Small intestine (tissue), 7 donors: Measurements from ENCODE around the gene TYSND1. TPM values are rescaled to one million over a fixed set of nuclear protein-coding genes. Genes with fewer than 3 reads are reported as not detected.

Experiments used
- DNase-seq, 2 donors: peaks; one replicate each; pipeline versions ENCODE4 v3.0.0 to v3.0.0-alpha.2; 2013
- FAIRE-seq: peaks from 2 replicates; lab custom pipeline; 2012; peaks lifted over from hg19 to GRCh38; lab: Jason Lieb, UNC
- H3K27ac ChIP-seq, 3 donors: one replicate each; pipeline ENCODE4 v1.5.1; 2013; ENCODE audit warnings: low read length in 2 of 3, mild to moderate bottlenecking in 2 of 3, control low read depth in 1 of 3, inconsistent platforms in 1 of 3, low read depth in 1 of 3, moderate library complexity in 1 of 3
- H3K27me3 ChIP-seq, 3 donors: one replicate each; pipeline ENCODE4 v1.6.1; 2013; ENCODE audit warnings: low read length in 3 of 3, inconsistent platforms in 1 of 3; ENCODE audit not compliant: control insufficient read depth in 3 of 3, insufficient read depth in 3 of 3
- H3K36me3 ChIP-seq, 3 donors: one replicate each; pipeline ENCODE4 v1.6.1; 2013; ENCODE audit warnings: low read length in 3 of 3, inconsistent platforms in 1 of 3, low read depth in 1 of 3, mild to moderate bottlenecking in 1 of 3, moderate library complexity in 1 of 3; ENCODE audit not compliant: control insufficient read depth in 3 of 3, insufficient read depth in 2 of 3
- H3K4me1 ChIP-seq, 3 donors: one replicate each; pipeline ENCODE4 v1.6.1; 2013; ENCODE audit warnings: low read length in 2 of 3, inconsistent platforms in 1 of 3, low read depth in 1 of 3, mild to moderate bottlenecking in 1 of 3, moderate library complexity in 1 of 3; ENCODE audit not compliant: control insufficient read depth in 3 of 3, insufficient read depth in 2 of 3
- H3K4me3 ChIP-seq, 3 donors: one replicate each; pipeline ENCODE4 v1.5.1; 2013; ENCODE audit warnings: low read length in 3 of 3, control low read depth in 1 of 3, inconsistent platforms in 1 of 3, low read depth in 1 of 3, mild to moderate bottlenecking in 1 of 3, moderate library complexity in 1 of 3
- H3K9me3 ChIP-seq, 2 donors: one replicate each; pipeline ENCODE4 v1.6.1; 2013; ENCODE audit warnings: low read depth in 1 of 2, low read length in 1 of 2; ENCODE audit not compliant: control insufficient read depth in 2 of 2, insufficient read depth in 1 of 2
- WGBS, 3 donors: extraction: QIAGEN DNeasy Blood & Tissue Kit; methylation state at CpG; one replicate each; pipeline ENCODE4 v1.1.7; 2013; 5-methylcytosine and 5-hydroxymethylcytosine counted together
- polyA plus RNA-seq, 4 donors: library from polyadenylated mRNA; stranded (reverse) in 3 of 4; unstranded in 1 of 4; fragments of 200-250 nt in 3 of 4; fragments of 120-200 nt in 1 of 4; gene quantifications; one replicate each; pipeline versions ENCODE4 v1.2.1 to v1.2.3, GENCODE V29; 2013
- donor health status: healthy with polysubstance abuse.
- donor health status: control.
- donor health status: control.
- donor health status: Bipolar disorder and iron deficiency.
- donor health status: healthy.

The TYSND1 gene
- polyA plus RNA-seq, 4 donors, result 10.5 to 17.9 (median 12.5) TPM

- H3K36me3 ChIP-seq, result peaks cover 2 to 43% (median 21%) of the 10 kb centered on the region in 3 donors
- no peaks in the 10 kb centered on the region for H3K27me3 ChIP-seq
- no peak overlapping the region for H3K4me3 ChIP-seq
- H3K27ac ChIP-seq, result no peak overlapping the region
- H3K9me3 ChIP-seq, result peaks cover 0 to under 1% of the 10 kb centered on the region in 2 donors
- H3K4me1 ChIP-seq, result no peaks in the 10 kb centered on the region
- FAIRE-seq, result no peak
- WGBS, 3 donors, result 88 to 90% (median 89%) methylated on average over 8 of the region's 8 CpGs
- DNase-seq, result no peak
Measured at GRCh38 chr10:70119623-70120022, 26.9 kb downstream of the TYSND1 start.

DNA sequence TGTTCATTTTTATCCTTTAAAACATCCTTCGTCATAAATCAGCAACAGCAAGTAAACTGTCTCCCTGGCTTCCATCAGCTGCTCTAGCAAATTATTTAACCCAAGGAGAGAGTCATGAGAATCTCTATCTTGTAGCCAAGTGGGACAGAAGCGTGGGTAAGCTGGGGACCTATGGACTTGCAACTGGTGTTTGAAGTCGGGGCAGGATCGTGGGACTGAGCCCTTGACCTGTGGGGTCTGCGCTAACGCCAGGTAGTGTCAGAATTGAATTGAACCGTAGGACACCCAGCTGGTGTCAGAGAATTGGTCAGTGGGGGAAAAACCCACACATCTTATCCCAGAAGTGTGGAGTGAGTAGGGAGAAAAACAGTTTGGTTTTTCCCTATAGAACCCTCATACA lies 27.3 kb downstream of the TYSND1 start:
- Histone ChIP-seq H3K4me1 (no peaks in the 10 kb centered on the region), H3K27ac (no peak overlapping the region), H3K4me3 (no peak overlapping the region), H3K36me3 (peaks cover 4 to 45% (median 22%) of the 10 kb centered on the region in 3 donors), H3K27me3 (no peaks in the 10 kb centered on the region), H3K9me3 (no peaks in the 10 kb centered on the region)
- DNase-seq (no peak), FAIRE-seq (no peak)
- 92 to 97% (median 94%) methylated on average over 7 of the region's 7 CpGs for WGBS, 3 donors

- H3K4me1 ChIP-seq, result no peaks in the 10 kb centered on the region
- no peak for FAIRE-seq
- WGBS, 3 donors, result 89 to 94% (median 93%) methylated on average over 3 of the region's 3 CpGs
Measured at GRCh38 chr10:70118196-70118595, 28.3 kb downstream of the TYSND1 start.

DNA sequence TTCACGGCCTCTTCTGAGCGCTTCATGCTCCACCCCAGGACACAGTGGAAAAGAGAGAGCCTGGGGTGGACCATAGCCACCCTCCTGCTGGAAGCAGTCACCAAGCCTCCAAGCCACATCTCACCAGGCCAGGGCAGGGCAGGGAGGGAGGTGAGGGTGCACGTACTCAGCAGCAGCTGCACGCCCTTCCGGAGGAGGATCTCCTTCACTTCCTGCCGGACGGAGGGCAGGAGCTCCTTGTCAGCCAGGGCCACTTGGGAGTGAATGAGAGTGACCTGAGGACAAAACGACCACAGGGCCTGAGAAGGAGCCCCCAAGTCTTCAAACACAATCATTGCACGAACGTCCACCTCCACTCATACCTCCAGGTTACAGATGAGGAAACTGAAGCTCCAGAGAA lies 28.9 kb downstream of the TYSND1 start:
- Histone ChIP-seq H3K9me3 (no peaks in the 10 kb centered on the region), H3K27ac (no peak overlapping the region), H3K36me3 (peaks cover 15 to 54% (median 18%) of the 10 kb centered on the region in 3 donors), H3K4me1 (no peaks in the 10 kb centered on the region), H3K4me3 (no peak overlapping the region), H3K27me3 (no peaks in the 10 kb centered on the region)
- FAIRE-seq (no peak), DNase-seq (no peak)
- 83 to 86% (median 84%) methylated on average over 10 of the region's 10 CpGs for WGBS, 3 donors

More at GRCh38 chr10:70118196-70118595, 28.3 kb downstream of the TYSND1 start:
- Histone ChIP-seq H3K4me3 (no peak overlapping the region), H3K27ac (no peak overlapping the region), H3K36me3 (peaks cover 11 to 50% (median 20%) of the 10 kb centered on the region in 3 donors), H3K9me3 (no peaks in the 10 kb centered on the region), H3K27me3 (no peaks in the 10 kb centered on the region)
- DNase-seq, result no peak

DNA sequence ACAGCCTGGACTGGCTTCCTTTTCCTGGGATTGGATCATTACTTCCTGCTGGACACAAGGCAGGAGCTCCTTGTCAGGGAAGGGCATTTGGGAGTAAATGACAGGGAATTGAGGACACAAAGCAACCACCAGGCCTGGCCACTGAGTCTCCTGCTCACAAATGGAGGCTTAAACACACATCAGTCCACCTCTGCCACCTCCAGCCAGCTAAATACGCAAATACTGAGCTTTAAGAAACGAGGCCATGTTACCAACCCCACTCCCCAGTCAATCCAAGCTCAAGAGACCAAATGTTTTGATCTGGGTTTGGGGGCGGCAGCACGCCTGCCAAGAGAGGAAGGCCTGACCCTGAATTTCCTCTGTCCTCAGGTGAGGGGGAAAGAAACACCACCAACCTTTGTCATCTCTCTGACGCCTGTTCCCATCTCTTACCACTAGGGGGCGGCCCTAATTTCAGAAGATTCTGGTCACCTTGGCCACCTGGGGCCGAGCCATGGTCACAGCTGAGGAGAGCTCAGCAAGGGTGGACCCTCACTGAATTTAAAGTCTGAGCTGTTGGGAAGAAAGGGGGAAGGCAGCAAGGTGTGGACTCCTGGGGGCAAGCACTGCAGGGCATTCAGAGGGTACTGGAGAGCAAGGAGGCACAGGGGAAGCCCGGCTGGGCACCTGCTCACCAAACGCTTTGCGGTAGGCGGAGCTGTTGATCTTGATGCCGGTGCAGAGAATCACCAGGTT lies 30.4 kb downstream of the TYSND1 start:
- Histone ChIP-seq H3K36me3 (peaks cover 16 to 64% (median 18%) of the 10 kb centered on the region in 3 donors), H3K27me3 (no peaks in the 10 kb centered on the region), H3K27ac (no peak overlapping the region), H3K4me3 (no peak overlapping the region), H3K9me3 (no peaks in the 10 kb centered on the region), H3K4me1 (no peaks in the 10 kb centered on the region)
- DNase-seq, result peak; percentile 67 to 72
- WGBS, 3 donors, result 43 to 50% (median 48%) methylated on average over 12 of the region's 12 CpGs
- FAIRE-seq, result no peak

GRCh38 chr10:70114902-70115301 lies 31.6 kb downstream of the TYSND1 start:
- DNase-seq (no peak), FAIRE-seq (no peak)
- H3K4me3 ChIP-seq, result no peak overlapping the region
- 97 to 99% (median 99%) methylated on average over 15 of the region's 15 CpGs for WGBS, 3 donors
- H3K36me3 ChIP-seq, result peaks cover 13 to 65% (median 16%) of the 10 kb centered on the region in 3 donors
- H3K27me3 ChIP-seq, result no peaks in the 10 kb centered on the region
- no peak overlapping the region for H3K27ac ChIP-seq
- H3K9me3 ChIP-seq, result no peaks in the 10 kb centered on the region
- no peaks in the 10 kb centered on the region for H3K4me1 ChIP-seq

- Histone ChIP-seq H3K36me3 (peaks cover 7 to 77% (median 16%) of the 10 kb centered on the region in 3 donors), H3K4me3 (no peak overlapping the region), H3K4me1 (no peaks in the 10 kb centered on the region), H3K9me3 (no peaks in the 10 kb centered on the region), H3K27ac (no peak overlapping the region), H3K27me3 (no peaks in the 10 kb centered on the region)
- DNase-seq (no peak), FAIRE-seq (no peak)
- WGBS, 3 donors, result 85 to 95% (median 86%) methylated on average over 8 of the region's 8 CpGs
Measured at GRCh38 chr10:70112071-70112470, 34.4 kb downstream of the TYSND1 start.

DNA sequence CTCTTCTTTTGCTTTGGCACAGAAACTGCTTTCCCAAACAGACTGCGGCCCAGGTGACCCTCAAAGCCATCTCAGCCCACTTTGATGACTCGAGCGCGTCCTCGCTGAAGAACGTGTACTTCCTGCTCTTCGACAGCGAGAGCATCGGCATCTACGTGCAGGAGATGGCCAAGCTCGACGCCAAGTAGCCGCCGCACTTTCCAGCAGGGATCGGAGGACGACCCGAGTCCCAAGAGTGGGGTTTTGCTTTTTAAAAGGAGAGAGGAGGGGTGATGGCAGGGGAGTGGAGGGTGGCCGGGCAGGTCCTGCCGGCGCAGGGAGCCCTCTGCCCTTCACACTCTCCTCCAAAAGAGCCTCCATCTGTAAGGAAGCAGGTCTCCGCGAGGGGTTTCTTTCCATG lies 35.0 kb downstream of the TYSND1 start:
- no peaks in the 10 kb centered on the region for H3K4me1 ChIP-seq
- no peaks in the 10 kb centered on the region for H3K9me3 ChIP-seq
- no peaks in the 10 kb centered on the region for H3K27me3 ChIP-seq
- DNase-seq (no peak), FAIRE-seq (no peak)
- H3K4me3 ChIP-seq, result no peak overlapping the region
- WGBS, 3 donors, result 93 to 97% (median 95%) methylated on average over 22 of the region's 22 CpGs
- peaks cover 7 to 80% (median 16%) of the 10 kb centered on the region in 3 donors for H3K36me3 ChIP-seq
- no peak overlapping the region for H3K27ac ChIP-seq
